GM21786 (cell line): ENCODE results near the gene SCGB3A2.

Experiments used
- ATAC-seq: cut with Tn5 transposase; IDR thresholded peaks from one replicate; pipeline ENCODE4 v1.9.1; 2021; ENCODE audit not compliant: unreplicated experiment

SCGB3A2 gene

DNA sequence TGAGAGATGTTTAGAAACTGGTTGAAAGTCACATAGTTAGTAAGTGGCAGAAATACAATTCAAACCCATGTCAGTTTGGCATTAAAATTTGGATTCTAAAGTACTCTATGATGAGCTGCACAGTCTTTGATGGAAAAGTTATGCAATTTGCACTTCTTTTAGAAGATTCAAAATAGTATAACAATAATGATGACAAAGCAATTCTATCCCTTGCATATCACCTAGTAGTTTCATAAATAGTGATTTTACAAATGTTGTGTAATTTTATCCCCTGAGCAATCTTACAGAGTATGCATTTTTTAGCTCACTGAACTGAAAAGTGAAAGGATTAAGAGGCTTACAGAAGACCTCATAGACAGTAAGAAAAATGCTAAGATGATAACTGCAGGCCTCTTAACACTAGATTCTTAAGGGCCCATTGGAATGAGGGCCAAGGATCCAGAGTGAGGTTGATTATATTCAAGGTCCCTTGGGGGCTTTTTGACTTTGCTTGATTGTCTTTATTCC is 24.2 kb downstream of the SCGB3A2 start:
- no peak for ATAC-seq

DNA sequence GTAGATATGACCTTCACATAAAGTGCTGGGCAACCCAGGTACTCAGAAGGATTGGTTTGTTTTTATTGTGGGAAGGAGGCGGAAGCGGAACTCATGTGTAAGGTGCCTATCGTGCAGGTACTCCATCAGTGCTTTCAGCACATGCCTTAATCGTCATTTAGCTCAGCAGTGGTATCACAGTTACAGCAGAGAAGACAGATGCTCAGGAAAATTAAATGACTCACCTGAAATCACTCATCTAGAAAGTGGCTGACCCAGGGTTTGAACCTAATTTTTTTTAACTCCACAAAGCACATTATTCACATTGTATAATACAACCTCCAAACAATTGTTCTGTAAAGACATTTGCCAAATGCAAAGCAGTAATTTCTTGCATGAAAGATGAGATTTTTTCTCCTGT is 25.6 kb downstream of the SCGB3A2 start:
- ATAC-seq: no peak

DNA sequence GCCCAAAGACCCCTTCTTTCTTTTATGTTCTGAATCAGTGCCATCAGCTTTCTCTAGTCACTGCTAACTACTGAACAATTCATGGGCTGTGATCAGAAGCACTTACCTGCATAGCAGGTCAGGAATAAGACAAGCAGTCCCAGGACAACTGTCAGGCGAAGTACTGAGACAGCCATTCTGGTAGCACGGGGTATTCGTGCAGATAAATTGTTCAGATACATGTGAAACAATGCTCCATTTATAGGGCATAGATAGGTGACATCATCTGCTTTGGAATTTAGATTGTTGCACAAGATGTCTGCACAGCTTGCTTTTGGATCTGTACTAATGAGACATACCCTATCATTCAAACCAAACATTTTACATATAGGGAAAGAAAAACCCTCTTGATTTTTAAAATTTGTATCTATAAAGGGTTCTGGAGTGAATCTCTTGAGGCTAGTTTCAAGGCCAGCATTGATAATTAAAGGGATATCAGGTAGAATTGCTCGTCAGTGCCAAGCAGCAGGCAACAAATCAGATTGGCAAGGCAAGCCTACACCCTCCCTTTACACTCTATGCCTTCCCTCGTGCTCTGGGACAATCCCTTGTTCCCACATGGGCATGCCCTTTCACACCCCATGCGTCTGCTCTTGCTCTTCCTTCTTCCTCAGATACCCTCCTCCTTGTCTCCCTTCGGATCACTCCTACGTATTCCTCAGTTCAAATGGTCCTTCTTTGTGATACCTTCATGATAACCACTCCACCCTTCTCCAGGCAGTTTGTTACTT is 28.0 kb downstream of the SCGB3A2 start, which contains the start of gene C5orf46:
Gene C5orf46 (minus strand): TSS at position 213 of the 770 bp plus-strand sequence. CDS start 37 bp downstream, at position 176.
- ATAC-seq: no peak

DNA sequence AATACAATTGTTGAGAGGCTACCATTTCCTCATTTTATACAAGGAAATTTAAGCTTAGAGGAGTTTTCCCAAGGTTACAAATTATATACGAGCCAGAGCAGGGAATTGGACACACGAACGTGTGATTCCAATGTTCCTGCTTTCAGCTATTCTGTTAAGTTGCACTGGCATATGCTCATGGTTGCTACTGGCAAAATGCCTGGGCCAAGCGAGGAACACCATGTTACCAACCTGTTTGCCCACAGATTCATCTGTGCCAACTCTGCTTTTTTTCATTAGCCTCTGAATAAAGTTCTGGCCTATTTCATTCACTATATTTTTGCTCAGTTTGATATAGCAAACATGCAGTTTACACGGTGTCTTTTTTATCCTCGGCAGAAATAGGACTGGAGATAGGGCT is 32.9 kb downstream of the SCGB3A2 start:
- no peak for ATAC-seq

DNA sequence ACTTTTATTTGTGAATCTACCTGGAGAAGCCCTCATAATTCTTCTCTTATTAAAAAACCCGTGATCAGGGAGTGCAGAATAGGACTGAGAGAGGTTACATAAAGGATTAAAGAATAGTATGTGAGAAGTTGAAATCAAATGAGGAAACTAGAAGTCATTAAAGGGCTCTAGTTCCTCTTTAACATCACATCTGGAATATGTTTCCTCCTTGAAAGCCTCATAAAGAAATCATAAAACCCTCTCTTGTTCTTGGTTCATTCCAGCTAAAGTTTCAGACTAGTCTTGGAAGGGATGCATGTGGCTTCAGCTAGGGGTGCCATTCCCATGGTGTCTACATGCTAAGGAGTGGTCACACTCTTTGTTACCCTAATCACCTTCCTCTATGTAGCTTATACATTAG is 33.5 kb downstream of the SCGB3A2 start:
- ATAC-seq: no peak

DNA sequence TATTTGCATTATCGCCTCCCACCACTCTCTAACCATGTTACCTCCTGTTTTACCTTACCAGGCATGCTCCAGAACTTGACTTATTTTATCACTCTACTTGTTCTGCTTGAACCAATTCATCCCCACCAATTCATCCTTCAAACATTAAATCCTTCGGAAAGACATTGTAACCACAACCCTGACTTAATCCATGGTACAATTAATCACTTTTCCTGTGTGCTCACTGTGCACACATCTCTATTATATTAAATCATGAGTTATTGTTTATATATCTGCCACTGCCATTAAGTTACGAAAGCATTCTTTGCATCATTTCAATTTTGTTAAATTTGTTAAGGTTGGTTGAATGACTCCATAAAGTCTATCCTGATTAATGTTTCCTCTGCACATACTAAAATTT is 35.3 kb downstream of the SCGB3A2 start:
- no peak for ATAC-seq

DNA sequence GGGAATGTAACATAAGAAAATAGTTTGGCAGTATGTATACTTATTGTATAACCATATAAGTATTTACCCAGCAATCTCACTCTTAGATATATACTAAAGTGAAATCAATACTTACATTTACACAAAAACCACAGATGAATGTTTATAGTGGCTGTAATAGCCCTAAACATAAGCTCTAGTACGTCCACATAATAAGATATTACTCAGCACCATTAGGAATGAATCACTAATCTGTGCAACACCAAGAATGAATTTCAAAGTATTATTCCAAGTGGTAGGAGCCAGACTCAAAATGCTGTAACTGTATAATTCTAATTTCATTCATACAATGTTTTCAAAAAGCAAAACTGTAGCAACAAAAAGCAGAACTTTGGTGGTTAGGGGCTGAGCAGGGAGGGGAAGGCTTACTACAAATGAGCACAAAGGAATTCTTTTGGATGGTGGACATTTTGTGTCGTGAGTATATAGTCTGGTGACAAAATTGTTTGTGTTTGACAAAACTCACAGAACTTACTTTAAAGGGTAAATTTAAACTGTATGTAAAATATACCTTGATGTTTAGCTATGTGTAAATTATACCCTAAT is 39.7 kb downstream of the SCGB3A2 start:
- no peak for ATAC-seq

DNA sequence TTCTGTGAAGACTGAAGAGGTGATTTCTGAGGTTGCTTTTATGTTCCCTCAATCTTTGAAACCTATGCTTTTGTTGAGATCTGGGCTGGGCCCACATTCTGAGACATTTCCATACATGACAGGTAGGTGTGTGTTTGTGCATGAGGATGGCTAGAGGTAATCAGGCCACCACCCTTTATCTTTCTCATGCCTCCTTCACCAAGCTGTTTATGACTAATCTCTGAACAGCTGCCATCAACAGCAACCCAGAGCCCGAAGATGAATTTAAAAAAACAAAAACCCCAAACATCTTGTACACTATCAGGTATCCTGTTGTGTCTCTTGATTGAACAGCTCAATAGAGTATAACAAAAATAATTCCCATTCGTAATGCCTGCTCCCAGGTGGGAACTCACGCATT is 40.4 kb downstream of the SCGB3A2 start:
- ATAC-seq: no peak

DNA sequence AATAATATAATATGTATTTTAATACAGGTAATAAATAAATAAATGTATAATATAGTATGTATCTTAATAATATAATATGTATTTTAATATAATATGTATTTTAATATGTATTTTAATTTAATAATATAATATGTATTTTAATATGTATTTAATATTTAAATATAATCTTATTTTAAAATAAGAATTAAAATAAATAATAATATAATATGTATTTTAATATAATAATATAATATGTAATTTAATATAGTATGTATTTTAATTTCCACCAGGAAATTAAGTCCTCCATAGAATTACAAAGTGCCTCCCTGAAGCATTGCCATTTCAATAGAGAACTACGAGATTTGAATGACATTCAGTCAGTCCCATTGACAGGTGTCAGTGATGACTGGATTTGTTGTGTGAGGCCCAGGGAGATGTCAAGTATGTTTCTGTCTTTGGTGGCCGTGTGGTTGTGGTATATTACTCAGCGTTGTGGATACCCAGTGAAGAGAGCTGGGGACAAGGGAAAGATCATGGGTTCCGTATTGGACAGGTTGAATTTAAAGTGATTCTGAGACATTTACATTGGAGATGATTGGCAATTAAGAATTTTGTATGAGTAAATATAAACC is 42.0 kb downstream of the SCGB3A2 start:
- no peak for ATAC-seq

DNA sequence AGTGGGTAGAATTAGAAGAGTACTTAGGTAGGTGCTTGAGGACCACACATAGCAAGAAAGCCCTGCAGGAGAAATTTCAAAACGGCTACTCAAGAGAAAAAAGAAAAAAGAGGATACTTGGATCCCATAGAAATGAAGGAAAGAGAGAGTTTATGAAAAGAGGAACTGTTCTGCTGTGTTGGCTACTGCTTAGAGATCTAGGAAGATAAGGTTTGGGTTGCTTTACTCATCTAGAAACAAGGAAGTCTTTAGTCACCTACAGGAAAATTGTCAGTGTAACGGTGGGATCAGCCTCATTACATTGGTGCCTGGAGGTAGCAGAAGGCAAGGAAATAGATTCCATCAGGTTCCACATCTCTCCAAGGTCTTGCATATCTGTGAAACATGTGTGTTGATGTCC is 42.6 kb downstream of the SCGB3A2 start:
- no peak for ATAC-seq

DNA sequence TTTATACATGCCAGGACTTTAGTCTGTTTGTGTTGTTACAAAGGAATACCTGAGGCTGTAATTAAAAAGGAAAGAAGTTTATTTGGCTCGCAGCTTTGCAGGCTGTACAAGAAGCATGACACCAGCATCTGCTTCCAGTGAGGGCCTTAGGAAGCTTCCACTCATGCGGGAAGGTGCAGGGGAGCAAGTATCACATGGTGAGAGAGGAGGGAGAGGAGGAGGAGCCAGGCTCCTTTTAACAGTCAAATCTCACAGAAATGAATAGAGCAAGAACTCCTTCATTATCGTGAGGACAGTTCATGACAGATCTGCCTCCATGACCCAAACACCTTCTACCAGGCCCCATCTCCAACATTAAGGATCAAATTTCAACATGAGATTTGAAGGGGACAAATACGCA is 46.5 kb downstream of the SCGB3A2 start:
- ATAC-seq: no peak

DNA sequence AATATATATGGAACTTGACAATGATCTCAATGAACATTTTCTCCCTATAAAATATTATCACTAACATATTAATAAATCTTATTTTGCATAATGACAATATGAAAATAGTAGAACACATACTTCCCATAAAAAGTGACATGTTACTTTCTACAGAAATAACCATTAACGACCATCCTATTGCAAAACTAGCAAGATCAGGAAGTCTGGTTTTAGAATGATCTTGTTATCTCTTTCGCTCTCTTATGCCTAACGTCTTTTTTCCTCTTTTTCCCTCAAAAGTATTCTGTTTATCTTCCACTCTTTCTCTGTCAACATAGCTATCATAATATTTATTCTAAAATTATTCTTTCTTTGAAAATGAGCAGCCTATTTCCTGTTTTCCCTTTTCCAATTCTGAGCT is 49.4 kb downstream of the SCGB3A2 start:
- ATAC-seq: no peak

DNA sequence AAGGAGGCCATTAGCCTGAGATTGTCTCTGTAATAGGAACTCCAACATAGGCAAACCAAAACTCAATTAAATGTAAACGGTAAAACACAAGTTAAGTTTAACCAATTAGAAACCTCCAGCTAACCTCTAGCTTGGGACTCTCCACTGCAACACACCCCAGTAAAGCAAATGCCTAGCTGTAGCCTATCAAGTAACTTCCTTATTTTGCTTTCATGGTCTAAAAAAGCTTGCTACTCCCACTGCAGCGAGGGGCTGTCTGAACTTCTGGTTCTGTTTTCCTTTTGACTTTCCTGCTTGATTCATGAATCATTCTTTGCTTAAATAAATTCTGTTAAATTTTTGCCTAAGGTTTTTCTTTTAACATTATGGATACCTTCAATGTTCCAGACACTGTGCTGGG is 52.3 kb downstream of the SCGB3A2 start:
- peak; percentile 74 for ATAC-seq
